Liver (tissue), 9 donors: ENCODE data around the gene TBC1D16. TPM values are rescaled to one million over a fixed set of nuclear protein-coding genes. Genes with fewer than 3 reads are reported as not detected.
"Not testable (repeated sequence)": the region's sequence is repeated elsewhere in the genome, so short reads cannot be mapped to it uniquely, and the experiment has no call there.

ENCODE experiments used
- DNase-seq: peaks from one replicate; pipeline ENCODE4 v3.0.0-alpha.2; 2017; ENCODE audit warnings: low spot score
- H3K27ac ChIP-seq, 2 donors: one replicate each; pipeline ENCODE4 v1.7.0; 2013; ENCODE audit warnings: inconsistent platforms in 2 of 2, low read length in 2 of 2, control low read depth in 1 of 2, low read depth in 1 of 2, mild to moderate bottlenecking in 1 of 2
- H3K27me3 ChIP-seq, 4 donors: one replicate each; pipeline versions ENCODE4 v1.6.1 to v1.7.0; 2013; ENCODE audit warnings: low read length in 3 of 4, inconsistent platforms in 1 of 4, mild to moderate bottlenecking in 1 of 4, moderate library complexity in 1 of 4; ENCODE audit not compliant: control insufficient read depth in 4 of 4, insufficient read depth in 4 of 4
- H3K36me3 ChIP-seq, 4 donors: one replicate each; pipeline versions ENCODE4 v1.6.1 to v1.7.0; 2013; ENCODE audit warnings: low read length in 3 of 4, mild to moderate bottlenecking in 3 of 4, low read depth in 1 of 4, moderate library complexity in 1 of 4; ENCODE audit not compliant: control insufficient read depth in 4 of 4, insufficient read depth in 3 of 4
- H3K4me1 ChIP-seq, 4 donors: one replicate each; pipeline versions ENCODE4 v1.6.1 to v1.7.0; 2013; ENCODE audit warnings: low read length in 3 of 4, mild to moderate bottlenecking in 3 of 4, moderate library complexity in 1 of 4; ENCODE audit not compliant: control insufficient read depth in 4 of 4, insufficient read depth in 4 of 4
- H3K4me3 ChIP-seq, 3 donors: one replicate each; pipeline versions ENCODE4 v1.6.1 to v1.7.0; 2013; ENCODE audit warnings: low read length in 3 of 3, control low read depth in 1 of 3, low read depth in 1 of 3, mild to moderate bottlenecking in 1 of 3
- H3K9ac ChIP-seq, 2 donors: one replicate each; pipeline ENCODE4 v1.7.0; 2013; ENCODE audit warnings: low read length in 2 of 2, mild to moderate bottlenecking in 2 of 2, moderate library complexity in 2 of 2, control low read depth in 1 of 2, low read depth in 1 of 2
- H3K9me3 ChIP-seq, 4 donors: one replicate each; pipeline versions ENCODE4 v1.6.1 to v1.7.0; 2013; ENCODE audit warnings: low read length in 3 of 4; ENCODE audit not compliant: control insufficient read depth in 4 of 4
- ATF3 ChIP-seq: IDR thresholded peaks from 2 replicates; pipeline ENCODE4 v1.6.1; 2016; ENCODE audit warnings: antibody characterized with exemption
- EGR1 ChIP-seq, 2 donors: IDR thresholded peaks; 2 replicates each; pipeline ENCODE4 v1.6.1; 2016 to 2018; ENCODE audit warnings: antibody characterized with exemption in 2 of 2, low read depth in 2 of 2
- FOXA1 ChIP-seq: IDR thresholded peaks from 2 replicates; pipeline ENCODE4 v1.6.1; 2016; ENCODE audit warnings: antibody characterized with exemption
- FOXA2 ChIP-seq: IDR thresholded peaks from 2 replicates; pipeline ENCODE4 v1.6.1; 2016; ENCODE audit warnings: antibody characterized with exemption
- GABPA ChIP-seq, 2 donors: IDR thresholded peaks in 1 of 2; conservative IDR thresholded peaks in 1 of 2; 2 replicates each; pipeline ENCODE4 v1.6.1; 2016; ENCODE audit warnings: antibody characterized with exemption in 2 of 2, mild to moderate bottlenecking in 1 of 2, moderate library complexity in 1 of 2
- HNF4A ChIP-seq, 2 donors: conservative IDR thresholded peaks; 2 replicates each; pipeline ENCODE4 v1.6.1; 2016; ENCODE audit warnings: antibody characterized with exemption in 2 of 2, mild to moderate bottlenecking in 2 of 2
- MAX ChIP-seq: IDR thresholded peaks from 2 replicates; pipeline ENCODE4 v1.6.1; 2016; ENCODE audit warnings: antibody characterized with exemption
- NR2F2 ChIP-seq: IDR thresholded peaks from 2 replicates; pipeline ENCODE4 v1.6.1; 2016; ENCODE audit warnings: antibody characterized with exemption
- YY1 ChIP-seq: IDR thresholded peaks from 2 replicates; pipeline ENCODE4 v1.6.1; 2016; ENCODE audit warnings: antibody characterized with exemption, mild to moderate bottlenecking
- ZBTB33 ChIP-seq: IDR thresholded peaks from 2 replicates; pipeline ENCODE4 v1.6.1; 2016; ENCODE audit warnings: antibody characterized with exemption
- WGBS: extraction: QIAGEN DNeasy Blood & Tissue Kit; methylation state at CpG from one replicate; pipeline ENCODE4 v1.1.7; 2013; 5-methylcytosine and 5-hydroxymethylcytosine counted together
- polyA plus RNA-seq, 2 donors: library from polyadenylated mRNA; stranded (reverse) in 1 of 2; unstranded in 1 of 2; fragments of 200-250 nt in 1 of 2; fragments of >200 nt in 1 of 2; fragmentation: Nextera tagmentation in 1 of 2; extraction: Ambion mirVana in 1 of 2; gene quantifications; one replicate each; pipeline versions ENCODE4 v1.2.1 to v1.2.3, GENCODE V29; 2013 to 2015
- total RNA-seq, 2 donors: library from RNA; depleted of rRNA; stranded (reverse); fragments of >200 nt; gene quantifications; one replicate each; pipeline ENCODE4 v1.2.3, GENCODE V29; 2014
- TF ChIP-seq, protein P1 (sequence below): IDR thresholded peaks from 2 replicates; pipeline ENCODE4 v1.6.1; 2016; ENCODE audit warnings: antibody characterized with exemption, mild to moderate bottlenecking
- TF ChIP-seq, protein P2 (sequence below): fragments of 150-350 bp; IDR thresholded peaks from 2 replicates; pipeline ENCODE4 v1.5.1; 2017; ENCODE audit warnings: improper control_type of control experiment, low read depth, low read length; ENCODE audit not compliant: missing input control
- donor health status: healthy.
- donor health status: healthy.
- donor health status: healthy.
- donor health status: healthy.
- donor health status: healthy.

The TBC1D16 gene
- total and polyA plus RNA-seq, 4 donors: 3.4 to 29.5 (median 4.7) TPM

- no peaks in the 10 kb centered on the region for H3K4me1 ChIP-seq
- no peak overlapping the region for H3K4me3 ChIP-seq
- DNase-seq: no peak
- no peak for TF ChIP-seq ATF3
- no peak for TF ChIP-seq HNF4A (conservative IDR thresholded peaks at IDR 0.05)
- no peak for TF ChIP-seq EGR1 (IDR thresholded peaks at IDR 0.05; ENCODE audit: low read depth in 2 of 2)
- TF ChIP-seq FOXA1: no peak
- TF ChIP-seq NR2F2: no peak
- no peak for TF ChIP-seq FOXA2
- no peak for TF ChIP-seq GABPA (IDR thresholded peaks at IDR 0.05 in 1 of 2, conservative IDR thresholded peaks at IDR 0.05 in 1 of 2)
- TF ChIP-seq, protein P1, sequence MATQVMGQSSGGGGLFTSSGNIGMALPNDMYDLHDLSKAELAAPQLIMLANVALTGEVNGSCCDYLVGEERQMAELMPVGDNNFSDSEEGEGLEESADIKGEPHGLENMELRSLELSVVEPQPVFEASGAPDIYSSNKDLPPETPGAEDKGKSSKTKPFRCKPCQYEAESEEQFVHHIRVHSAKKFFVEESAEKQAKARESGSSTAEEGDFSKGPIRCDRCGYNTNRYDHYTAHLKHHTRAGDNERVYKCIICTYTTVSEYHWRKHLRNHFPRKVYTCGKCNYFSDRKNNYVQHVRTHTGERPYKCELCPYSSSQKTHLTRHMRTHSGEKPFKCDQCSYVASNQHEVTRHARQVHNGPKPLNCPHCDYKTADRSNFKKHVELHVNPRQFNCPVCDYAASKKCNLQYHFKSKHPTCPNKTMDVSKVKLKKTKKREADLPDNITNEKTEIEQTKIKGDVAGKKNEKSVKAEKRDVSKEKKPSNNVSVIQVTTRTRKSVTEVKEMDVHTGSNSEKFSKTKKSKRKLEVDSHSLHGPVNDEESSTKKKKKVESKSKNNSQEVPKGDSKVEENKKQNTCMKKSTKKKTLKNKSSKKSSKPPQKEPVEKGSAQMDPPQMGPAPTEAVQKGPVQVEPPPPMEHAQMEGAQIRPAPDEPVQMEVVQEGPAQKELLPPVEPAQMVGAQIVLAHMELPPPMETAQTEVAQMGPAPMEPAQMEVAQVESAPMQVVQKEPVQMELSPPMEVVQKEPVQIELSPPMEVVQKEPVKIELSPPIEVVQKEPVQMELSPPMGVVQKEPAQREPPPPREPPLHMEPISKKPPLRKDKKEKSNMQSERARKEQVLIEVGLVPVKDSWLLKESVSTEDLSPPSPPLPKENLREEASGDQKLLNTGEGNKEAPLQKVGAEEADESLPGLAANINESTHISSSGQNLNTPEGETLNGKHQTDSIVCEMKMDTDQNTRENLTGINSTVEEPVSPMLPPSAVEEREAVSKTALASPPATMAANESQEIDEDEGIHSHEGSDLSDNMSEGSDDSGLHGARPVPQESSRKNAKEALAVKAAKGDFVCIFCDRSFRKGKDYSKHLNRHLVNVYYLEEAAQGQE: no peak
- no peak for TF ChIP-seq YY1
- no peaks in the 10 kb centered on the region for H3K9me3 ChIP-seq
- no peaks in the 10 kb centered on the region for H3K36me3 ChIP-seq
- no peaks in the 10 kb centered on the region for H3K27me3 ChIP-seq
- no peak overlapping the region for H3K27ac ChIP-seq
- WGBS: 95% methylated on average over 4 of the region's 4 CpGs
- H3K9ac ChIP-seq: no peak overlapping the region
Observed at GRCh38 chr17:79959042-79959441, 76.6 kb downstream of the TBC1D16 start.

DNA sequence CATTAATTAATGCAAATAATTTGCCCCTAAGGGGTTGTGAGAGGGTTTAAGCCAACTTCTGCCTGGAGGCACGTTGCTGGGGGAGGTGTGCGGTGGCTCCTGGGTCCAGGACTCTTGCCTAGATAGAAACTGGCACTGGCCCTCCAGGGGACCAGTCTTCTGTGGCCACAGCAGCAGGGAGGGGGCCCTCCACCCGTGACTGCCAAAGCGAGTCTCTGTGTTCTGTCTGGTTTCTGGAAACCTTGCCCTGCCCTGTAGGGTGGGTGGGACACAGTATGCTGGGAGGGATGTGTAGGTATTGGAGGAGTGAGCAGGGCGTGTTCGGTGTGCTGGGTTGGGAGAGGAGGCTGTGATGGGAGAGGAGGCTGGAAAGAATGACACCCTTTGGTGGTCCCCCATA is 78.8 kb downstream of the TBC1D16 start:
- H3K9ac ChIP-seq: no peak overlapping the region
- H3K4me3 ChIP-seq: no peak overlapping the region
- no peaks in the 10 kb centered on the region for H3K4me1 ChIP-seq
- DNase-seq: no peak
- TF ChIP-seq, protein P2, sequence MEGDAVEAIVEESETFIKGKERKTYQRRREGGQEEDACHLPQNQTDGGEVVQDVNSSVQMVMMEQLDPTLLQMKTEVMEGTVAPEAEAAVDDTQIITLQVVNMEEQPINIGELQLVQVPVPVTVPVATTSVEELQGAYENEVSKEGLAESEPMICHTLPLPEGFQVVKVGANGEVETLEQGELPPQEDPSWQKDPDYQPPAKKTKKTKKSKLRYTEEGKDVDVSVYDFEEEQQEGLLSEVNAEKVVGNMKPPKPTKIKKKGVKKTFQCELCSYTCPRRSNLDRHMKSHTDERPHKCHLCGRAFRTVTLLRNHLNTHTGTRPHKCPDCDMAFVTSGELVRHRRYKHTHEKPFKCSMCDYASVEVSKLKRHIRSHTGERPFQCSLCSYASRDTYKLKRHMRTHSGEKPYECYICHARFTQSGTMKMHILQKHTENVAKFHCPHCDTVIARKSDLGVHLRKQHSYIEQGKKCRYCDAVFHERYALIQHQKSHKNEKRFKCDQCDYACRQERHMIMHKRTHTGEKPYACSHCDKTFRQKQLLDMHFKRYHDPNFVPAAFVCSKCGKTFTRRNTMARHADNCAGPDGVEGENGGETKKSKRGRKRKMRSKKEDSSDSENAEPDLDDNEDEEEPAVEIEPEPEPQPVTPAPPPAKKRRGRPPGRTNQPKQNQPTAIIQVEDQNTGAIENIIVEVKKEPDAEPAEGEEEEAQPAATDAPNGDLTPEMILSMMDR: no peak
- TF ChIP-seq ZBTB33 (no peak), NR2F2 (no peak), MAX (no peak), FOXA1 (no peak), FOXA2 (no peak)
- no peaks in the 10 kb centered on the region for H3K36me3 ChIP-seq
- no peaks in the 10 kb centered on the region for H3K9me3 ChIP-seq
- no peak overlapping the region for H3K27ac ChIP-seq
- WGBS: 96% methylated on average over 6 of the region's 6 CpGs
- no peaks in the 10 kb centered on the region for H3K27me3 ChIP-seq

DNA sequence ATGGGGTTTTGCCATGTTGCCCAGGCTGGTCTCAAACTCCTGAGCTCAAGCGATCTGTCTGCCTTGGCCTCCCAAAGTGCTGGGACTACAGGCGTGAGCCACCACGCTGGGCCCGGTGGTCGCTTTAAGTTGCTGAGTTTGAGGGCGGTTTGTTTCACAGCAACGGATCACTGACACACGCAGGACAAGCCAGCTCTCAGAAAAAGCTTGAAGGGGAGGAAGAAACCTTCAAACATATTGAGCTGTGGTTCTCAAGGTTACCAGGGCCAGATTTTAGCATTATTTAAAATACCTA is 79.3 kb downstream of the TBC1D16 start:
- H3K36me3 ChIP-seq, H3K27me3 ChIP-seq, DNase-seq, H3K9me3 ChIP-seq, H3K9ac ChIP-seq, H3K4me3 ChIP-seq, H3K4me1 ChIP-seq, H3K27ac ChIP-seq: not testable (repeated sequence)
- 96% methylated on average over 8 of the region's 8 CpGs for WGBS
